ENCODE data around the gene DPP6.

GRCh38 chr7:154871507-154871906 is 819.3 kb downstream of the DPP6 start:
- TF ChIP-seq CTCF (conservative IDR thresholded peaks at IDR 0.05; ENCODE audit: low read length): no peak
- TF ChIP-seq EZH2phosphoT487 (IDR thresholded peaks at IDR 0.05; ENCODE audit: borderline replicate concordance): no peak

All from Loucy (cell line).